Measurements from ENCODE around the gene ZNF467. TPM values are rescaled to one million over a fixed set of nuclear protein-coding genes. Genes with fewer than 3 reads are reported as not detected.
A peak's percentile ranks its signal among the peaks of the same experiment; 100 is the strongest.

The ZNF467 gene
- total and polyA plus RNA-seq, 2 of the 8 experiments (the other 6 are each of a cell fraction or from before 2014, with no cell fraction given): 0.50 to 0.51 TPM

- no peak for FAIRE-seq
- peak overlapping the region; percentile 78; the same call in 1 of the 2 replicates for H4K8ac ChIP-seq (ENCODE audit: extremely low read depth, insufficient read depth, low read length)
Observed at GRCh38 chr7:149808311-149808710, 34.9 kb upstream of the ZNF467 start.

More at GRCh38 chr7:149808311-149808710, 34.9 kb upstream of the ZNF467 start:
- TF ChIP-seq POU5F1 (IDR thresholded peaks at IDR 0.05; ENCODE audit: low read depth, low read length) (no peak), ASH2L (IDR thresholded peaks at IDR 0.05; ENCODE audit: low read length) (no peak), MAFK (IDR thresholded peaks at IDR 0.05; ENCODE audit: low read depth, low read length) (no peak), RXRA (IDR thresholded peaks at IDR 0.05; ENCODE audit: insufficient read depth, low read depth, low read length) (no peak), JUND (IDR thresholded peaks at IDR 0.05; ENCODE audit: low read length) (no peak), BRCA1 (IDR thresholded peaks at IDR 0.05; ENCODE audit: low read depth, low read length) (no peak), TAF1 (IDR thresholded peaks at IDR 0.05; ENCODE audit: low read depth, low read length) (no peak), KDM4A (IDR thresholded peaks at IDR 0.05; ENCODE audit: low read depth, low read length, severe bottlenecking) (no peak), TCF12 (IDR thresholded peaks at IDR 0.05; ENCODE audit: low read depth, low read length) (no peak), CREB1 (IDR thresholded peaks at IDR 0.05) (no peak), POLR2AphosphoS5 (IDR thresholded peaks at IDR 0.05; ENCODE audit: low read depth, low read length) (no peak), NRF1 (IDR thresholded peaks at IDR 0.05; ENCODE audit: low read depth, low read length) (no peak), SP4 (IDR thresholded peaks at IDR 0.05; ENCODE audit: low read length) (no peak), RFX5 (IDR thresholded peaks at IDR 0.05; ENCODE audit: borderline replicate concordance, low read depth, low read length) (no peak), CEBPB (IDR thresholded peaks at IDR 0.05; ENCODE audit: low read depth, low read length) (no peak)
- Histone ChIP-seq H2BK120ac (replicated peaks; ENCODE audit: low read depth, low read length) (no peak overlapping the region), H3K4ac (replicated peaks; ENCODE audit: insufficient read length, low read depth, low read length) (no peak overlapping the region), H3K9me3 (ENCODE audit: insufficient read depth in 2 of 2, low read depth in 1 of 2, low read length in 1 of 2) (no peaks in the 10 kb centered on the region), H3K18ac (ENCODE audit: extremely low read depth, low read length) (no peak overlapping the region), H2BK5ac (ENCODE audit: low read depth, low read length) (no peak overlapping the region), H3K79me1 (ENCODE audit: low read depth, low read length) (no peaks in the 10 kb centered on the region), H2AK5ac (ENCODE audit: low read depth, low read length) (no peak overlapping the region), H3K36me3 (ENCODE audit: control insufficient read depth in 2 of 4, insufficient read depth in 4 of 4, low read length in 3 of 4) (no peaks in the 10 kb centered on the region), H4K5ac (ENCODE audit: insufficient read length, low read depth, low read length) (no peak overlapping the region), H2AFZ (ENCODE audit: low read length) (no peak overlapping the region), H3K4me3 (ENCODE audit: extremely low read depth in 1 of 4, insufficient read depth in 2 of 4, low read depth in 3 of 4, low read length in 4 of 4) (no peak overlapping the region), H3K9ac (replicated peaks in 1 of 4; ENCODE audit: extremely low read depth in 1 of 4, low read depth in 3 of 4, low read length in 3 of 4) (no peak overlapping the region), H2BK12ac (ENCODE audit: low read depth, low read length) (no peak overlapping the region), H2BK20ac (ENCODE audit: low read length) (no peak overlapping the region), H3K4me1 (replicated peaks in 1 of 4; ENCODE audit: control insufficient read depth in 3 of 4, insufficient read depth in 4 of 4, low read length in 3 of 4) (peaks cover 0 to 3% (median 1%) of the 10 kb centered on the region in 4 experiments; a peak in 6 of 7 replicates), H3K23ac (ENCODE audit: insufficient read length) (no peak overlapping the region), H3K56ac (replicated peaks; ENCODE audit: insufficient read length, low read depth, low read length) (no peak overlapping the region), H3K14ac (ENCODE audit: insufficient read length) (no peak overlapping the region), H3K4me2 (ENCODE audit: insufficient read depth in 1 of 2, low read depth in 2 of 2, low read length in 2 of 2) (no peak overlapping the region), H2BK15ac (ENCODE audit: low read length) (no peak overlapping the region), H3K27me3 (replicated peaks in 1 of 4; ENCODE audit: control insufficient read depth in 3 of 4, extremely low read depth in 1 of 4, insufficient read depth in 3 of 4, low read length in 3 of 4) (no peaks in the 10 kb centered on the region), H3K23me2 (ENCODE audit: low read depth, low read length) (no peaks in the 10 kb centered on the region; the same call in 1 of the 2 replicates), H3K27ac (ENCODE audit: low read depth, low read length) (no peak overlapping the region), H4K91ac (replicated peaks; ENCODE audit: insufficient read length, low read length) (no peak overlapping the region), H4K20me1 (replicated peaks in 1 of 2; ENCODE audit: control insufficient read depth in 1 of 2, insufficient read depth in 2 of 2, low read length in 2 of 2) (peaks cover 0 to 1% of the 10 kb centered on the region in 2 experiments), H3K79me2 (ENCODE audit: control insufficient read depth in 1 of 2, insufficient read depth in 2 of 2, low read length in 2 of 2) (no peaks in the 10 kb centered on the region)
- no peak for DNase-seq (ENCODE audit: low read depth in 1 of 2, low spot score in 2 of 2)
- WGBS, 2 experiments (ENCODE audit: extremely low coverage in 1 of 2, insufficient coverage in 1 of 2, insufficient read length in 1 of 2, insufficient replicate concordance in 2 of 2, low coverage in 1 of 2, low lambda C conversion rate in 2 of 2, missing lambda C conversion rate in 1 of 2): 92% methylated on average over 10 of the region's 10 CpGs; no CpG with 5 or more reads in 1 of the 2 experiments
- ChIA-PET CTCF (ENCODE audit: partially characterized antibody) (interaction anchor here (0.9 to 10.3 kb wide), 15 partner anchors 8 to 104 kb away, joined by 3 to 209 read pairs (median 13); no protein-coding TSS in a partner anchor), POLR2A (ENCODE audit: partially characterized antibody) (interaction anchor here (1.3 kb wide), 1 partner anchor 14 kb away, joined by 3 read pairs; no protein-coding TSS in a partner anchor)

All from H1 (cell line).